H9 (cell line): ENCODE measurements around the gene HS6ST2. TPM values are rescaled to one million over a fixed set of nuclear protein-coding genes. Genes with fewer than 3 reads are reported as not detected.
A peak's percentile ranks its signal among the peaks of the same experiment; 100 is the strongest.

ENCODE experiments used
- DNase-seq: peaks from one replicate; pipeline ENCODE4 v3.0.0-alpha.2; 2017
- H2AFZ ChIP-seq: one replicate; pipeline ENCODE4 v1.6.1; 2013; ENCODE audit warnings: mild to moderate bottlenecking, low read length, control low read depth, moderate library complexity
- H2AK5ac ChIP-seq: 2 replicates; pipeline ENCODE4 v1.6.1; 2013; ENCODE audit warnings: low read length, control low read depth, mixed read lengths; ENCODE audit not compliant: insufficient read length
- H2BK120ac ChIP-seq: one replicate; pipeline ENCODE4 v1.6.1; 2013; ENCODE audit warnings: low read depth, mild to moderate bottlenecking, low read length, control low read depth, inconsistent platforms; ENCODE audit not compliant: poor library complexity, severe bottlenecking
- H2BK12ac ChIP-seq: 2 replicates; pipeline ENCODE4 v1.6.1; 2013; ENCODE audit warnings: low read length, control low read depth, mixed read lengths, low read depth; ENCODE audit not compliant: insufficient read length
- H2BK15ac ChIP-seq: 2 replicates; pipeline ENCODE4 v1.6.1; 2013; ENCODE audit warnings: low read depth, low read length, control low read depth
- H2BK20ac ChIP-seq: one replicate; pipeline ENCODE4 v1.6.1; 2013; ENCODE audit warnings: low read depth, mild to moderate bottlenecking, low read length, control low read depth, inconsistent platforms; ENCODE audit not compliant: poor library complexity, severe bottlenecking
- H2BK5ac ChIP-seq: 2 replicates; pipeline ENCODE4 v1.6.1; 2013; ENCODE audit warnings: low read length, control low read depth, mixed read lengths; ENCODE audit not compliant: insufficient read length
- H3K14ac ChIP-seq: 2 replicates; pipeline ENCODE4 v1.6.1; 2013; ENCODE audit warnings: low read length, control low read depth; ENCODE audit not compliant: insufficient read depth
- H3K18ac ChIP-seq: 2 replicates; pipeline ENCODE4 v1.6.1; 2013; ENCODE audit warnings: low read depth, mild to moderate bottlenecking, mixed read lengths, low read length, control low read depth; ENCODE audit not compliant: insufficient read length
- H3K23ac ChIP-seq: 2 replicates; pipeline ENCODE4 v1.6.1; 2013; ENCODE audit warnings: low read length, control low read depth, mixed read lengths, low read depth; ENCODE audit not compliant: insufficient read length
- H3K23me2 ChIP-seq: 2 replicates; pipeline ENCODE4 v1.6.1; 2013; ENCODE audit warnings: low read depth, mild to moderate bottlenecking, mixed read lengths, low read length, control low read depth; ENCODE audit not compliant: insufficient read length, poor library complexity, severe bottlenecking
- H3K27ac ChIP-seq: 2 replicates; pipeline ENCODE4 v1.5.1; 2013; ENCODE audit warnings: low read length, control low read depth, mixed read lengths, low read depth; ENCODE audit not compliant: insufficient read length
- H3K27me3 ChIP-seq: 2 replicates; pipeline ENCODE4 v1.6.1; 2013; ENCODE audit warnings: low read length, control low read depth, inconsistent platforms; ENCODE audit not compliant: insufficient read depth
- H3K4ac ChIP-seq: 2 replicates; pipeline ENCODE4 v1.6.1; 2013; ENCODE audit warnings: low read depth, mild to moderate bottlenecking, control low read depth, inconsistent platforms, low read length, moderate library complexity
- H3K4me1 ChIP-seq: 2 replicates; pipeline ENCODE4 v1.6.1; 2013; ENCODE audit warnings: low read length, control low read depth, inconsistent platforms; ENCODE audit not compliant: insufficient read depth
- H3K4me2 ChIP-seq: 2 replicates; pipeline ENCODE4 v1.6.1; 2013; ENCODE audit warnings: low read length, control low read depth, mixed read lengths; ENCODE audit not compliant: insufficient read length, insufficient read depth
- H3K56ac ChIP-seq: 2 replicates; pipeline ENCODE4 v1.6.1; 2013; ENCODE audit warnings: low read depth, mild to moderate bottlenecking, mixed read lengths, low read length, control low read depth; ENCODE audit not compliant: insufficient read length
- H3K79me1 ChIP-seq: 2 replicates; pipeline ENCODE4 v1.6.1; 2013; ENCODE audit warnings: low read depth, mild to moderate bottlenecking, moderate library complexity, low read length, control low read depth, inconsistent platforms; ENCODE audit not compliant: insufficient read depth, poor library complexity, severe bottlenecking
- H3K79me2 ChIP-seq: 2 replicates; pipeline ENCODE4 v1.6.1; 2013; ENCODE audit warnings: low read length, control low read depth, inconsistent platforms; ENCODE audit not compliant: insufficient read depth
- H3K9ac ChIP-seq: 2 replicates; pipeline ENCODE4 v1.6.1; 2013; ENCODE audit warnings: low read length, control low read depth, mixed read lengths; ENCODE audit not compliant: insufficient read length; ENCODE audit errors: extremely low read depth
- H3K9me3 ChIP-seq: one replicate; pipeline ENCODE4 v1.6.1; 2013; ENCODE audit warnings: low read depth, low read length, inconsistent platforms; ENCODE audit not compliant: control insufficient read depth
- H3T11ph ChIP-seq: one replicate; pipeline ENCODE4 v1.6.1; 2013; ENCODE audit warnings: mild to moderate bottlenecking, low read length, control low read depth, inconsistent platforms
- H4K20me1 ChIP-seq: one replicate; pipeline ENCODE4 v1.6.1; 2013; ENCODE audit not compliant: control insufficient read depth, insufficient read length, insufficient read depth
- H4K5ac ChIP-seq: 2 replicates; pipeline ENCODE4 v1.6.1; 2013; ENCODE audit warnings: low read depth, mild to moderate bottlenecking, mixed read lengths, low read length, control low read depth; ENCODE audit not compliant: insufficient read length
- H4K8ac ChIP-seq: replicated peaks from 2 replicates; pipeline ENCODE4 v1.6.1; 2013; ENCODE audit warnings: low read length, control low read depth, mixed read lengths, low read depth; ENCODE audit not compliant: insufficient read length
- H4K91ac ChIP-seq: 2 replicates; pipeline ENCODE4 v1.6.1; 2013; ENCODE audit warnings: low read depth, mild to moderate bottlenecking, moderate library complexity, mixed read lengths, low read length, control low read depth; ENCODE audit not compliant: insufficient read length
- H3K27ac Mint-ChIP-seq, 3 experiments: 2 replicates in 2 of 3; 3 replicates in 1 of 3; pipeline ENCODE4 v1.8.0; 2020 to 2021; ENCODE audit warnings: mixed read lengths in 3 of 3, mild to moderate bottlenecking in 1 of 3, moderate library complexity in 1 of 3
- H3K27me3 Mint-ChIP-seq: 2 replicates; pipeline ENCODE4 v1.8.0; 2021; ENCODE audit warnings: low read depth, mild to moderate bottlenecking, moderate library complexity, mixed read lengths
- H3K36me3 Mint-ChIP-seq, 3 experiments: 2 replicates in 2 of 3; 3 replicates in 1 of 3; pipeline ENCODE4 v1.8.0; 2020 to 2021; ENCODE audit warnings: low read depth in 3 of 3, mixed read lengths in 3 of 3; ENCODE audit not compliant: insufficient read depth in 1 of 3
- H3K4me1 Mint-ChIP-seq, 2 experiments: 2 replicates each; pipeline ENCODE4 v1.8.0; 2020; ENCODE audit warnings: mixed read lengths in 2 of 2
- H3K4me3 Mint-ChIP-seq, 2 experiments: 2 replicates in 1 of 2; 3 replicates in 1 of 2; pipeline ENCODE4 v1.8.0; 2020 to 2021; ENCODE audit warnings: mild to moderate bottlenecking in 2 of 2, mixed read lengths in 2 of 2, moderate library complexity in 1 of 2
- H3K9me3 Mint-ChIP-seq, 2 experiments: 2 replicates in 1 of 2; 3 replicates in 1 of 2; pipeline ENCODE4 v1.8.0; 2020; ENCODE audit warnings: mild to moderate bottlenecking in 2 of 2, mixed read lengths in 2 of 2, moderate library complexity in 1 of 2
- CTCF ChIP-seq: fragments of 200-600 bp; sonication (generic); conservative IDR thresholded peaks from 3 replicates; pipeline ENCODE4 v1.8.0; 2021; ENCODE audit warnings: antibody characterized with exemption, mild to moderate bottlenecking
- WGBS: extraction: QIAGEN DNeasy Blood & Tissue Kit; methylation state at CpG from one replicate; pipeline ENCODE4 v1.1.7; 2013; ENCODE audit warnings: missing lambda C conversion rate, low lambda C conversion rate, mixed read lengths; ENCODE audit not compliant: insufficient read length; ENCODE audit errors: extremely low coverage; 5-methylcytosine and 5-hydroxymethylcytosine counted together
- total RNA-seq: library from RNA; stranded (reverse); gene quantifications from 2 replicates; pipeline ENCODE4 v1.2.1, GENCODE V29; 2021

Gene HS6ST2
- total RNA-seq, 1 experiment from 2014 or later: 4.8 TPM

- no peak overlapping the region for H4K8ac ChIP-seq
- Mint-ChIP-seq H3K4me1 (peaks cover 15 to 16% of the 10 kb centered on the region in 2 experiments), H3K9me3 (peaks cover 4 to 14% of the 10 kb centered on the region in 2 experiments), H3K36me3 (peaks cover 0 to 12% (median 4%) of the 10 kb centered on the region in 3 experiments; a peak in 4 of 7 replicates), H3K27ac (no peak overlapping the region), H3K4me3 (no peak overlapping the region), H3K27me3 (peaks cover 5% of the 10 kb centered on the region)
- no peak overlapping the region for H3K27ac ChIP-seq
- H2BK120ac ChIP-seq: no peak overlapping the region
- no peak overlapping the region for H4K91ac ChIP-seq
- peak; percentile 62 for TF ChIP-seq CTCF
- no peaks in the 10 kb centered on the region for H3K23me2 ChIP-seq
- H2BK5ac ChIP-seq: no peak overlapping the region
- WGBS: no CpG with 5 or more reads among the region's 4 CpGs
- H4K20me1 ChIP-seq: no peaks in the 10 kb centered on the region
- no peak for DNase-seq
- H3K4me1 ChIP-seq: no peaks in the 10 kb centered on the region
- no peak overlapping the region for H3K4me2 ChIP-seq
- H3K9me3 ChIP-seq: no peaks in the 10 kb centered on the region
- H3K4ac ChIP-seq: no peak overlapping the region
- no peak overlapping the region for H3K23ac ChIP-seq
- no peak overlapping the region for H3T11ph ChIP-seq
- no peak overlapping the region for H2BK15ac ChIP-seq
- no peak overlapping the region for H2BK12ac ChIP-seq
- H4K5ac ChIP-seq: no peak overlapping the region
- H3K18ac ChIP-seq: no peak overlapping the region
- no peak overlapping the region for H3K14ac ChIP-seq
- no peaks in the 10 kb centered on the region for H3K79me2 ChIP-seq
- no peak overlapping the region for H3K9ac ChIP-seq
- no peak overlapping the region for H3K56ac ChIP-seq
- H2AK5ac ChIP-seq: no peak overlapping the region
- no peak overlapping the region for H2AFZ ChIP-seq
- H3K27me3 ChIP-seq: no peaks in the 10 kb centered on the region
- no peak overlapping the region for H2BK20ac ChIP-seq
- H3K79me1 ChIP-seq: no peaks in the 10 kb centered on the region
Measured at GRCh38 chrX:132940727-132941327, 17.6 kb downstream of the HS6ST2 start.
